OCI-LY7 (cell line): ENCODE measurements around the gene NHS. TPM values are rescaled to one million over a fixed set of nuclear protein-coding genes. Genes with fewer than 3 reads are reported as not detected.

Source experiments
- Bru-seq: library from RNA; stranded (reverse); fragments of 400-500 nt; gene quantifications from one replicate; lab custom pipeline; 2021; lab: Mats Ljungman, UMichigan
- BruChase-seq, 2 experiments: library from RNA; stranded (reverse); fragments of 400-500 nt; gene quantifications; one replicate each; lab custom pipeline; 2021; lab: Mats Ljungman, UMichigan
- BruUV-seq: library from RNA; stranded (reverse); fragments of 400-500 nt; replicated peaks from 2 replicates; lab custom pipeline; 2021; lab: Mats Ljungman, UMichigan
- CTCF ChIA-PET: fragments of 300-600 bp; sonication (Branson Sonifier 250); formaldehyde crosslinking; loops from one replicate; lab custom pipeline; 2022; ENCODE audit warnings: antibody characterized with exemption; ENCODE audit not compliant: unreplicated experiment; lab: Charles Lee
- POLR2A ChIA-PET: fragments of 300-600 bp; sonication (Branson Sonifier 250); formaldehyde crosslinking; loops from one replicate; lab custom pipeline; 2022; ENCODE audit warnings: antibody characterized with exemption; lab: Charles Lee
- DNase-seq: peaks from one replicate; pipeline ENCODE4 v3.0.0-alpha.2; 2015; ENCODE audit warnings: low spot score
- H2AFZ ChIP-seq: fragments of 200-600 bp; sonication (generic), shearing (Covaris generic); 2 replicates; pipeline ENCODE4 v1.6.1; 2014; ENCODE audit warnings: mild to moderate bottlenecking, antibody characterized with exemption, low read length, moderate library complexity
- H3K27ac ChIP-seq: fragments of 200-600 bp; sonication (generic); 2 replicates; pipeline ENCODE4 v1.5.1; 2014; ENCODE audit warnings: mixed run types, low read depth, mild to moderate bottlenecking, moderate library complexity, low read length, inconsistent platforms; ENCODE audit not compliant: poor library complexity, severe bottlenecking
- H3K36me3 ChIP-seq: fragments of 200-600 bp; sonication (generic); 2 replicates; pipeline ENCODE4 v1.6.1; 2014; ENCODE audit warnings: mild to moderate bottlenecking, antibody characterized with exemption, low read length, moderate library complexity, mixed read lengths; ENCODE audit not compliant: insufficient read depth
- H3K4me1 ChIP-seq: fragments of 200-600 bp; sonication (generic); 2 replicates; pipeline ENCODE4 v1.5.1; 2014; ENCODE audit warnings: mild to moderate bottlenecking, low read length; ENCODE audit not compliant: insufficient read depth, poor library complexity, severe bottlenecking
- H3K4me2 ChIP-seq: fragments of 200-600 bp; sonication (generic); 2 replicates; pipeline ENCODE4 v1.6.1; 2014; ENCODE audit warnings: mild to moderate bottlenecking, low read length
- H3K4me3 ChIP-seq: fragments of 200-600 bp; sonication (generic); 2 replicates; pipeline ENCODE4 v1.5.1; 2014; ENCODE audit warnings: mild to moderate bottlenecking, low read depth, low read length; ENCODE audit not compliant: poor library complexity, severe bottlenecking
- H3K79me2 ChIP-seq: fragments of 200-600 bp; sonication (generic); 2 replicates; pipeline ENCODE4 v1.6.1; 2016; ENCODE audit warnings: low read depth, mild to moderate bottlenecking, low read length, moderate library complexity, mixed read lengths; ENCODE audit not compliant: insufficient read depth
- H3K9me2 ChIP-seq: fragments of 200-600 bp; sonication (generic); 2 replicates; pipeline ENCODE4 v1.6.1; 2016; ENCODE audit warnings: mild to moderate bottlenecking, low read length, mixed read lengths; ENCODE audit not compliant: insufficient read depth
- H3K9me3 ChIP-seq: fragments of 200-600 bp; sonication (generic); 2 replicates; pipeline ENCODE4 v1.6.1; 2014; ENCODE audit warnings: mild to moderate bottlenecking, mixed run types, low read length, mixed read lengths
- H4K20me1 ChIP-seq: fragments of 200-600 bp; sonication (generic); 2 replicates; pipeline ENCODE4 v1.6.1; 2014; ENCODE audit warnings: mild to moderate bottlenecking, antibody characterized with exemption, low read length, moderate library complexity, mixed read lengths; ENCODE audit not compliant: insufficient read depth
- EZH2phosphoT487 ChIP-seq: fragments of 200-600 bp; sonication (generic); IDR thresholded peaks from 2 replicates; pipeline ENCODE4 v1.6.1; 2018; ENCODE audit warnings: low read depth, borderline replicate concordance, mild to moderate bottlenecking, mixed run types, antibody characterized with exemption, low read length, moderate library complexity, mixed read lengths
- intact Hi-C: fragments of 100-400 bp; cut with micrococcal nuclease; formaldehyde crosslinking; loops from one replicate; pipeline ENCODE4 v1.10.0; 2022; ENCODE audit not compliant: unreplicated experiment
- long read RNA-seq: library from polyadenylated mRNA; stranded (forward); transcript quantifications from one replicate; pipeline ENCODE4 v2.0.0, GENCODE V29; 2022
- total RNA-seq, 2 experiments: library from RNA; depleted of rRNA in 1 of 2; stranded (reverse); fragments of >200 nt in 1 of 2; shearing (Covaris generic) in 1 of 2; gene quantifications; 2 replicates each; pipeline ENCODE4 v1.2.3, GENCODE V29; 2014 to 2022
- TF ChIP-seq, protein P1 (sequence below): fragments of 200-600 bp; sonication (generic); conservative IDR thresholded peaks from 2 replicates; pipeline ENCODE4 v1.5.1; 2014; ENCODE audit warnings: mild to moderate bottlenecking, antibody characterized with exemption, low read length, moderate library complexity, mixed read lengths

The NHS gene
- not detected in 2 replicates for total RNA-seq (2014; rRNA removed; shearing (Covaris generic))
- total RNA-seq (2022): not detected in 2 replicates
- Bru-seq, nascent RNA: percentile 7 among the genes with signal in this experiment
- percentile 6 among the genes with signal in this experiment for BruChase-seq, experiment 1, labeled RNA remaining after a 6-hour chase
- percentile 11 among the genes with signal in this experiment for BruChase-seq, experiment 2, labeled RNA remaining after a 2-hour chase
- long read RNA-seq: 0 reads

DNA sequence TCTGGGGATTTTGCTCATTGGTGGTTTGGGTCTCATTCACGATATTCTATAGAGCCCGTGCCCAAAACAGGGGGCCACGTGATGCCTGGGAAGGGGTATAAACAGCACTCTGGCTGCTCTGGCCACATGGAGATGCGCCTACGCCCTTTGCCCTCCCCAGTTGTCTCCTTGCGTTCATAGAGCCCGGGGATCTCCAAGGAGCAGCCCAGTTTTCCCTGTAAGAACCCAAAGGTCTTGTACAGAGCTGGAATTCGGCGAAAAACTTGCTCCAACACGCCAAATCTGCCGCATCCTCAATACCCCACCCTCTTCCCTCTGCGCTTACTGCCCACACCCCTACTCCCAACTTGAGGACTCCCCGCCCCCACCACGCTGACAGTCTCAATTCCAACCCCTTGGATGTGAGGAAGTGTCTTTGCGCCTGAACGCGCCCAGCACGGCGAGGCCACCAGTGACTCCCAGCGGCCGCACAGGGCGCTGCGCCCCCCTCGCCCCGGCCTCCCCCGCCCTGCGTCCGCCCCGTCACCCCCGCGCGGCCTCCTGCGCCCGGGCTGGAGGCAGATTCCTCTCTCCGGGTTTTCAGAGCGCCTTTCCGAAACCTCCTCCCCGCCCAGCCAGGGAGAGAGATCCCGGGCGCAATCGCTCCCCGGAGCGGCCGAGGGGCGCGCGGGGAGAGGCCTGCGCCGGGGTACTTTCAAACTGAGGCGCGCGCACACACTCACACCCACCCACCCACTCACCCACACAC is at the start of gene NHS:
NHS (plus strand) TSS at position 582 of the 748 bp plus-strand sequence. CDS start 558 bp downstream, outside the sequence.
- ChIA-PET CTCF (no interaction called here), POLR2A (no interaction called here)
- TF ChIP-seq EZH2phosphoT487: no peak
- TF ChIP-seq, protein P1, sequence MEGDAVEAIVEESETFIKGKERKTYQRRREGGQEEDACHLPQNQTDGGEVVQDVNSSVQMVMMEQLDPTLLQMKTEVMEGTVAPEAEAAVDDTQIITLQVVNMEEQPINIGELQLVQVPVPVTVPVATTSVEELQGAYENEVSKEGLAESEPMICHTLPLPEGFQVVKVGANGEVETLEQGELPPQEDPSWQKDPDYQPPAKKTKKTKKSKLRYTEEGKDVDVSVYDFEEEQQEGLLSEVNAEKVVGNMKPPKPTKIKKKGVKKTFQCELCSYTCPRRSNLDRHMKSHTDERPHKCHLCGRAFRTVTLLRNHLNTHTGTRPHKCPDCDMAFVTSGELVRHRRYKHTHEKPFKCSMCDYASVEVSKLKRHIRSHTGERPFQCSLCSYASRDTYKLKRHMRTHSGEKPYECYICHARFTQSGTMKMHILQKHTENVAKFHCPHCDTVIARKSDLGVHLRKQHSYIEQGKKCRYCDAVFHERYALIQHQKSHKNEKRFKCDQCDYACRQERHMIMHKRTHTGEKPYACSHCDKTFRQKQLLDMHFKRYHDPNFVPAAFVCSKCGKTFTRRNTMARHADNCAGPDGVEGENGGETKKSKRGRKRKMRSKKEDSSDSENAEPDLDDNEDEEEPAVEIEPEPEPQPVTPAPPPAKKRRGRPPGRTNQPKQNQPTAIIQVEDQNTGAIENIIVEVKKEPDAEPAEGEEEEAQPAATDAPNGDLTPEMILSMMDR: no peak
- Histone ChIP-seq H4K20me1 (no peaks in the 10 kb centered on the region), H3K4me1 (no peaks in the 10 kb centered on the region), H3K79me2 (no peaks in the 10 kb centered on the region), H2AFZ (no peak within 1 kb of the TSS), H3K27ac (no peak within 1 kb of the TSS), H3K9me2 (no peaks in the 10 kb centered on the region), H3K36me3 (no peaks in the 10 kb centered on the region), H3K4me3 (no peak within 1 kb of the TSS), H3K4me2 (no peak within 1 kb of the TSS), H3K9me3 (no peaks in the 10 kb centered on the region)
- intact Hi-C loops: no loop called here
- DNase-seq: no peak
- no TSS peak for BruUV-seq

DNA sequence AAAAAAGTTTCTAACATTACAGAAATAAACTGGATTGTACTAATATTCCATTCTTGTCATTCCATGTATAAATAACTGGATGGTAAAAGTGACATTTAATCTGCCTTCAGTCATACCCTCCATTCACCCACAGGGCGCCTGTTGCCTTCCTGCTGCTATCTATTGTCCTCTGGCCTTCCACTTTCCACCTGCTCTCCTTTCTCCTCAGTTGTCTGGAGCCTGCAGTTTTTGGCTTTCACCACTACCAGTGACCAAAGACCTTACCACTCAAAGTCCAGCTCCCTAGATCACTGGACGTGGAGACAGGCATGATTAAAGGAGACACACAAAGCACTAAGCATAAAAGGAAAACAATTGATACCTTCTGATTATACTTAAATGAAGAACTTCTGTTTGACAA is 46.2 kb upstream of the NHS start:
- ChIA-PET CTCF (no interaction called here), POLR2A (no interaction called here)
- H3K4me3 ChIP-seq: no peak overlapping the region
- no peak overlapping the region for H3K4me2 ChIP-seq
- no peaks in the 10 kb centered on the region for H3K4me1 ChIP-seq
- no peak overlapping the region for H2AFZ ChIP-seq
- H3K9me3 ChIP-seq: no peaks in the 10 kb centered on the region
- H3K27ac ChIP-seq: no peak overlapping the region
- intact Hi-C loops: no loop called here
- no peak for DNase-seq
- no TSS peak for BruUV-seq
- H4K20me1 ChIP-seq: no peaks in the 10 kb centered on the region
- H3K36me3 ChIP-seq: no peaks in the 10 kb centered on the region
- no peaks in the 10 kb centered on the region for H3K79me2 ChIP-seq
- TF ChIP-seq, protein P1: no peak
- TF ChIP-seq EZH2phosphoT487: no peak
- no peaks in the 10 kb centered on the region for H3K9me2 ChIP-seq

DNA sequence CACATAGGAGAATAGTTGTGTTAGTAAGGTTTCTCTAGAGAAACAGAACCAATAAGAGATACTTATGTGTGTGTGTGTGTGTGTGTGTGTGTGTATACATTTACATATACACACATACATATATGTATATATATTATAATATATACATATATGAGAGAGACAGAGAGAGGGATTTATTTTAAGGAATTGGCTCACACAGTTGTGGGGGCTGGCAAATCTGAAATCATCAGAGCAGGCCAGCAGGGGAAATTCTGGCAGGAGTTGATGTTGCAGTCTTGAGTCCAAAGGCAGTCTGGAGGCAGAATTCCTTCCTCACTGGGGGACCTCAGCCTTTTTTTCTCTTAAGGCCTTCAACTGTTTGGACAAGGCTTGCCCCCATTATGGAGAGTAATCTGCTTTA is 38.6 kb upstream of the NHS start:
- no TSS peak for BruUV-seq
- CTCF ChIA-PET: no interaction called here

More for the DNA sequence above, 38.6 kb upstream of the NHS start:
- DNase-seq: no peak
- Histone ChIP-seq H3K4me2 (no peak overlapping the region), H3K9me3 (no peaks in the 10 kb centered on the region), H4K20me1 (no peaks in the 10 kb centered on the region), H3K9me2 (no peaks in the 10 kb centered on the region), H3K36me3 (no peaks in the 10 kb centered on the region), H3K79me2 (no peaks in the 10 kb centered on the region), H3K4me1 (no peaks in the 10 kb centered on the region), H3K4me3 (no peak overlapping the region), H3K27ac (no peak overlapping the region), H2AFZ (no peak overlapping the region)
- TF ChIP-seq EZH2phosphoT487: no peak
- TF ChIP-seq, protein P1: no peak
- POLR2A ChIA-PET: no interaction called here
- intact Hi-C loops: no loop called here
